GM23338 (cell line): Measurements from ENCODE around the gene RPL12. TPM values are rescaled to one million over a fixed set of nuclear protein-coding genes. Genes with fewer than 3 reads are reported as not detected.
A peak's percentile ranks its signal among the peaks of the same experiment; 100 is the strongest.

Experiments used
- ATAC-seq: fragments of 200-7000 bp; cut with Tn5 transposase; 3 replicates; pipeline ENCODE4 v1.9.1; 2020
- DNase-seq: peaks from one replicate; pipeline ENCODE4 v3.0.0-alpha.2; 2015; ENCODE audit warnings: low spot score
- H2AFZ ChIP-seq: fragments of 200-600 bp; sonication (generic); 2 replicates; pipeline ENCODE4 v1.8.0; 2016; ENCODE audit warnings: antibody characterized with exemption, mild to moderate bottlenecking, moderate library complexity
- H3F3A ChIP-seq: fragments of 200-600 bp; sonication (generic); replicated peaks from 2 replicates; pipeline ENCODE4 v1.8.0; 2017; ENCODE audit warnings: antibody characterized with exemption, mixed run types, low read depth
- H3K27ac ChIP-seq: fragments of 200-600 bp; sonication (generic); 2 replicates; pipeline ENCODE4 v1.6.1; 2016; ENCODE audit warnings: low read depth
- H3K27me3 ChIP-seq: fragments of 200-600 bp; sonication (generic); 2 replicates; pipeline ENCODE4 v1.8.0; 2016; ENCODE audit warnings: mild to moderate bottlenecking, mixed run types, moderate library complexity; ENCODE audit not compliant: insufficient read depth
- H3K36me3 ChIP-seq: fragments of 200-600 bp; sonication (generic); 2 replicates; pipeline ENCODE4 v1.8.0; 2016; ENCODE audit warnings: mild to moderate bottlenecking; ENCODE audit not compliant: insufficient read depth
- H3K4me1 ChIP-seq: fragments of 200-600 bp; sonication (generic); 2 replicates; pipeline ENCODE4 v1.8.0; 2016; ENCODE audit warnings: mild to moderate bottlenecking, moderate library complexity; ENCODE audit not compliant: insufficient read depth
- H3K4me2 ChIP-seq: fragments of 200-600 bp; sonication (generic); 2 replicates; pipeline ENCODE4 v1.7.1; 2017; ENCODE audit warnings: mixed run types
- H3K4me3 ChIP-seq: fragments of 200-600 bp; sonication (generic); 2 replicates; pipeline ENCODE4 v1.6.1; 2016; ENCODE audit warnings: mixed run types
- H3K79me2 ChIP-seq: fragments of 200-600 bp; sonication (generic); replicated peaks from 2 replicates; pipeline ENCODE4 v1.8.0; 2017; ENCODE audit warnings: mild to moderate bottlenecking; ENCODE audit not compliant: insufficient read depth
- H3K9me2 ChIP-seq: fragments of 200-600 bp; sonication (generic); 2 replicates; pipeline ENCODE4 v1.8.0; 2017; ENCODE audit not compliant: insufficient read depth
- H4K20me1 ChIP-seq: fragments of 200-600 bp; sonication (generic); replicated peaks from 2 replicates; pipeline ENCODE4 v1.8.0; 2017; ENCODE audit warnings: mild to moderate bottlenecking; ENCODE audit not compliant: insufficient read depth
- H3K27ac Mint-ChIP-seq: 2 replicates; pipeline ENCODE4 v1.8.0; 2020; ENCODE audit warnings: inconsistent platforms, mild to moderate bottlenecking, moderate library complexity, mixed read lengths
- H3K27me3 Mint-ChIP-seq: 3 replicates; pipeline ENCODE4 v1.8.0; 2022; ENCODE audit warnings: low read depth, mild to moderate bottlenecking, moderate library complexity, mixed read lengths, inconsistent platforms; ENCODE audit not compliant: insufficient read depth, poor library complexity
- H3K36me3 Mint-ChIP-seq: 3 replicates; pipeline ENCODE4 v1.8.0; 2021; ENCODE audit warnings: low read depth, mild to moderate bottlenecking, inconsistent platforms, moderate library complexity, mixed read lengths
- H3K4me1 Mint-ChIP-seq: 3 replicates; pipeline ENCODE4 v1.8.0; 2020; ENCODE audit warnings: mild to moderate bottlenecking, inconsistent platforms, mixed read lengths
- H3K4me3 Mint-ChIP-seq: 3 replicates; pipeline ENCODE4 v1.8.0; 2021; ENCODE audit warnings: moderate library complexity, mild to moderate bottlenecking, inconsistent platforms, mixed read lengths
- H3K9me3 Mint-ChIP-seq: 3 replicates; pipeline ENCODE4 v1.8.0; 2020; ENCODE audit warnings: moderate library complexity, mild to moderate bottlenecking, inconsistent platforms, mixed read lengths
- EZH2phosphoT487 ChIP-seq: fragments of 200-600 bp; sonication (generic); IDR thresholded peaks from one replicate; pipeline ENCODE4 v1.8.1; 2018; ENCODE audit warnings: antibody characterized with exemption; ENCODE audit not compliant: unreplicated experiment
- STAT1 ChIP-seq: IDR thresholded peaks from one replicate; pipeline ENCODE4 v1.6.1; 2016; ENCODE audit warnings: antibody characterized with exemption; ENCODE audit not compliant: unreplicated experiment
- ZNF114 ChIP-seq: fragments of 250-450 bp; sonication (Bioruptor Pico); IDR thresholded peaks from 2 replicates; pipeline ENCODE4 v1.5.0; 2020; ENCODE audit warnings: mild to moderate bottlenecking, moderate library complexity
- polyA plus RNA-seq: library from polyadenylated mRNA; unstranded; fragments of >200 nt; fragmentation: Nextera tagmentation; extraction: Ambion mirVana; gene quantifications from 2 replicates; pipeline ENCODE4 v1.2.1, GENCODE V29; 2016
- total RNA-seq: library from RNA; depleted of rRNA; stranded (reverse); fragments of >200 nt; shearing (Covaris generic); gene quantifications from 2 replicates; pipeline ENCODE4 v1.2.3, GENCODE V29; 2014
- TF ChIP-seq, protein P1 (sequence below): IDR thresholded peaks from one replicate; pipeline ENCODE4 v1.6.1; 2018; ENCODE audit warnings: antibody characterized with exemption; ENCODE audit not compliant: unreplicated experiment
- TF ChIP-seq, protein P2 (sequence below), 2 experiments: fragments of 200-600 bp in 1 of 2; sonication (generic) in 1 of 2; conservative IDR thresholded peaks; 2 replicates each; pipeline versions ENCODE4 v1.5.1 to v1.6.1; 2016 to 2017; ENCODE audit warnings: antibody characterized with exemption in 2 of 2, low read depth in 2 of 2, mild to moderate bottlenecking in 2 of 2, moderate library complexity in 1 of 2

RPL12 gene
- total and polyA plus RNA-seq, 2 experiments from 2014 or later = 2,121 to 2,596 TPM

DNA sequence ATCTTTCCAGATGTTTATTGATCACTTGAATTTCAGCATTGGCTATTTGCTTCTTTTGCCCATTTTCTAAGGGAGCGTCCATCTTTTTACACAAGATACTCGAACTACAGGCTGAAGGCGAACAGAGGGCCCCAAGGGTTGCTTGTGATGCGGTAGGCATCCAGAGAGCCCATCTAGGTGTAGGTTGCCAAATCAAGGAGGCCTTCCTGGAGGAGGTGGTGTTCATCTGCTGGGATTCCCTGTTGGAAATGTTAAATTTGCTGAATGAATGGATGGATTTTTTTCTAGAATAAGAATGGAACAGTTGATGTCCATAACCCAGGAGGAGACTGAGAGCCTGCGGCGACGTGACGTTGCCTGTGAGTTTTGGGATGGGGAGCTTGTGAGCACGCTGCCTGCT, 31.5 kb upstream of the RPL12 start:
- Histone ChIP-seq H3K4me1 (no peaks in the 10 kb centered on the region), H3F3A (0 out of 2 replicates have a peak, but pooled peaks cover 3% of the 10 kb centered on the region), H2AFZ (no peak overlapping the region), H3K4me3 (no peak overlapping the region), H3K27ac (no peak overlapping the region), H4K20me1 (no peaks in the 10 kb centered on the region), H3K36me3 (peaks cover 15% of the 10 kb centered on the region; the same call in 1 of the 2 replicates), H3K9me2 (no peaks in the 10 kb centered on the region), H3K79me2 (no peaks in the 10 kb centered on the region), H3K4me2 (no peak overlapping the region), H3K27me3 (no peaks in the 10 kb centered on the region)
- TF ChIP-seq STAT1 (no peak), EZH2phosphoT487 (no peak)
- TF ChIP-seq, protein P1, sequence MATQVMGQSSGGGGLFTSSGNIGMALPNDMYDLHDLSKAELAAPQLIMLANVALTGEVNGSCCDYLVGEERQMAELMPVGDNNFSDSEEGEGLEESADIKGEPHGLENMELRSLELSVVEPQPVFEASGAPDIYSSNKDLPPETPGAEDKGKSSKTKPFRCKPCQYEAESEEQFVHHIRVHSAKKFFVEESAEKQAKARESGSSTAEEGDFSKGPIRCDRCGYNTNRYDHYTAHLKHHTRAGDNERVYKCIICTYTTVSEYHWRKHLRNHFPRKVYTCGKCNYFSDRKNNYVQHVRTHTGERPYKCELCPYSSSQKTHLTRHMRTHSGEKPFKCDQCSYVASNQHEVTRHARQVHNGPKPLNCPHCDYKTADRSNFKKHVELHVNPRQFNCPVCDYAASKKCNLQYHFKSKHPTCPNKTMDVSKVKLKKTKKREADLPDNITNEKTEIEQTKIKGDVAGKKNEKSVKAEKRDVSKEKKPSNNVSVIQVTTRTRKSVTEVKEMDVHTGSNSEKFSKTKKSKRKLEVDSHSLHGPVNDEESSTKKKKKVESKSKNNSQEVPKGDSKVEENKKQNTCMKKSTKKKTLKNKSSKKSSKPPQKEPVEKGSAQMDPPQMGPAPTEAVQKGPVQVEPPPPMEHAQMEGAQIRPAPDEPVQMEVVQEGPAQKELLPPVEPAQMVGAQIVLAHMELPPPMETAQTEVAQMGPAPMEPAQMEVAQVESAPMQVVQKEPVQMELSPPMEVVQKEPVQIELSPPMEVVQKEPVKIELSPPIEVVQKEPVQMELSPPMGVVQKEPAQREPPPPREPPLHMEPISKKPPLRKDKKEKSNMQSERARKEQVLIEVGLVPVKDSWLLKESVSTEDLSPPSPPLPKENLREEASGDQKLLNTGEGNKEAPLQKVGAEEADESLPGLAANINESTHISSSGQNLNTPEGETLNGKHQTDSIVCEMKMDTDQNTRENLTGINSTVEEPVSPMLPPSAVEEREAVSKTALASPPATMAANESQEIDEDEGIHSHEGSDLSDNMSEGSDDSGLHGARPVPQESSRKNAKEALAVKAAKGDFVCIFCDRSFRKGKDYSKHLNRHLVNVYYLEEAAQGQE = no peak
- no peaks in the 10 kb centered on the region for H3K9me3 Mint-ChIP-seq
- no peak overlapping the region for H3K27ac Mint-ChIP-seq
- H3K36me3 Mint-ChIP-seq = peaks cover 16% of the 10 kb centered on the region; the same call in 2 of the 3 replicates
- H3K4me1 Mint-ChIP-seq = no peaks in the 10 kb centered on the region; the same call in 2 of the 3 replicates
- ATAC-seq = no peak
- no peak overlapping the region for H3K4me3 Mint-ChIP-seq
- DNase-seq = no peak
- peaks cover 3% of the 10 kb centered on the region for H3K27me3 Mint-ChIP-seq

DNA sequence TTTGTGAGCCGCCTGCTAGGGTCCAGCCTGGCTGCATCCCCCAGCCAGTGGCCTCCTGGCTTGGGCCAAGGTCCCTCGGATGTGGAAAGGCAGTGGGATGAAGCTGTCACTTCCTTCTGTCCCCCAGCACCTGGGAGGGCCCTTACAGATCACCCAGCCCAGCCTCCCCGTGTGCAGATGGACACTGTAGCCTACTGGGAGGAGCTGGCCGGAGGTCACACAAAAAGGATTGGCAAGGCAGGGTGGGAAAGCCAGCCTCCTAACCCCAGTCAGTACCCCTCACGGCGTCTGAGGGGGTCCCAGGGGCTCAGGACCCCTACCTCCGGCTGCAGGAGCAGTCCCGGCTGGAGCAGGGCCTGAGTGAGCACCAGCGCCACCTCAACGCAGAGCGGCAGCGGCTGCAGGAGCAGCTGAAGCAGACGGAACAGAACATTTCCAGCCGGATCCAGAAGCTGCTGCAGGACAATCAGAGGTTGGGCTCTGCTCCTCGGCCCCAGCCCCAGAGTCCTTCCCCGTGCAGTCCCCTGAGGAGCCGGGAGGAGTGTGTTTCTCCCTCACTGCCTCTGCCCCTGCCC, 28.4 kb upstream of the RPL12 start:
- no peak overlapping the region for H3K4me3 ChIP-seq
- no peaks in the 10 kb centered on the region for H3K4me1 Mint-ChIP-seq
- H3K4me2 ChIP-seq = no peak overlapping the region
- H3K9me2 ChIP-seq = no peaks in the 10 kb centered on the region
- H3K36me3 Mint-ChIP-seq = peaks cover 16% of the 10 kb centered on the region; the same call in 2 of the 3 replicates
- DNase-seq = no peak
- no peaks in the 10 kb centered on the region for H3K79me2 ChIP-seq
- H3K27me3 ChIP-seq = no peaks in the 10 kb centered on the region
- no peak overlapping the region for H3K27ac ChIP-seq
- H2AFZ ChIP-seq = no peak overlapping the region
- peaks cover 18% of the 10 kb centered on the region for H3K36me3 ChIP-seq
- no peak overlapping the region for H3K4me3 Mint-ChIP-seq
- no peaks in the 10 kb centered on the region for H3K9me3 Mint-ChIP-seq
- no peaks in the 10 kb centered on the region for H3K4me1 ChIP-seq
- no peak for TF ChIP-seq ZNF114 (CRISPR knock-in tag)
- TF ChIP-seq, protein P2, sequence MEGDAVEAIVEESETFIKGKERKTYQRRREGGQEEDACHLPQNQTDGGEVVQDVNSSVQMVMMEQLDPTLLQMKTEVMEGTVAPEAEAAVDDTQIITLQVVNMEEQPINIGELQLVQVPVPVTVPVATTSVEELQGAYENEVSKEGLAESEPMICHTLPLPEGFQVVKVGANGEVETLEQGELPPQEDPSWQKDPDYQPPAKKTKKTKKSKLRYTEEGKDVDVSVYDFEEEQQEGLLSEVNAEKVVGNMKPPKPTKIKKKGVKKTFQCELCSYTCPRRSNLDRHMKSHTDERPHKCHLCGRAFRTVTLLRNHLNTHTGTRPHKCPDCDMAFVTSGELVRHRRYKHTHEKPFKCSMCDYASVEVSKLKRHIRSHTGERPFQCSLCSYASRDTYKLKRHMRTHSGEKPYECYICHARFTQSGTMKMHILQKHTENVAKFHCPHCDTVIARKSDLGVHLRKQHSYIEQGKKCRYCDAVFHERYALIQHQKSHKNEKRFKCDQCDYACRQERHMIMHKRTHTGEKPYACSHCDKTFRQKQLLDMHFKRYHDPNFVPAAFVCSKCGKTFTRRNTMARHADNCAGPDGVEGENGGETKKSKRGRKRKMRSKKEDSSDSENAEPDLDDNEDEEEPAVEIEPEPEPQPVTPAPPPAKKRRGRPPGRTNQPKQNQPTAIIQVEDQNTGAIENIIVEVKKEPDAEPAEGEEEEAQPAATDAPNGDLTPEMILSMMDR (conservative IDR thresholded peaks at IDR 0.05; ENCODE audit: low read depth in 2 of 2) = 0 out of 4 replicates have a peak, but pooled peaks of 1 of the 2 experiments have one; percentile 7
- no peaks in the 10 kb centered on the region; the same call in 1 of the 2 replicates for H4K20me1 ChIP-seq
- H3K27me3 Mint-ChIP-seq = peaks cover 1% of the 10 kb centered on the region
- no peak overlapping the region for H3K27ac Mint-ChIP-seq
- ATAC-seq = no peak
- no peaks in the 10 kb centered on the region for H3F3A ChIP-seq
